Adrenal gland (tissue), 5 donors: ENCODE data around the gene YOD1.

Experiments
- POLR2A ChIP-seq, 2 donors: fragments of 450-650 bp; IDR thresholded peaks; one replicate each; pipeline ENCODE4 v1.6.1; 2017; ENCODE audit warnings: antibody characterized with exemption in 2 of 2, mild to moderate bottlenecking in 2 of 2, moderate library complexity in 1 of 2
- TF ChIP-seq, protein P1 (sequence below), 6 experiments: fragments of 450-650 bp in 4 of 6; fragments of 200-600 bp in 2 of 6; sonication (generic) in 1 of 6; IDR thresholded peaks; 1 replicate in 5 of 6; 2 replicates in 1 of 6; pipeline versions ENCODE4 v1.5.1 to v1.8.0; 2016 to 2021; ENCODE audit warnings: antibody characterized with exemption in 6 of 6, mild to moderate bottlenecking in 2 of 6, moderate library complexity in 1 of 6
- donor health status: DM: no; HTN: no; CAD: no.

DNA sequence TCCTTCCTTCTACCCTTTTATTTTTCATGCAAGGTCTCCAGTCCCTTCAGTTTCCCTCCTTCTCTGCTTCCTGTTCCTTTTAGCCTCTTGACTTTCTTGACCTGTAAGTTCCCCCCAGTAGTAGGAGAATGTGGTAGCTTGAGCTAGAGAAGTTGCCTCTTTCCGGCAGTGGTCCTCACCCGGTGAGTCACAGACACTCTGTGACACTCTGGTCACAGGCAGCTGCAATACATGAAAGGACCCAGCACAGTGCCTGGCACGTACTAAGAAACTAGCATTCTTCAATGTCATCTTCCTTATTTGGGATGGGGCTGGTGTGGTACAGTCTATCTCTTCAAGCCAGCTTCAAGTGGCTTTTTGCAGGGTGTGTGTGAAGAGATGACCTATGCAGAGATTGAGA is 18.1 kb upstream of the YOD1 start:
- TF ChIP-seq, protein P1, sequence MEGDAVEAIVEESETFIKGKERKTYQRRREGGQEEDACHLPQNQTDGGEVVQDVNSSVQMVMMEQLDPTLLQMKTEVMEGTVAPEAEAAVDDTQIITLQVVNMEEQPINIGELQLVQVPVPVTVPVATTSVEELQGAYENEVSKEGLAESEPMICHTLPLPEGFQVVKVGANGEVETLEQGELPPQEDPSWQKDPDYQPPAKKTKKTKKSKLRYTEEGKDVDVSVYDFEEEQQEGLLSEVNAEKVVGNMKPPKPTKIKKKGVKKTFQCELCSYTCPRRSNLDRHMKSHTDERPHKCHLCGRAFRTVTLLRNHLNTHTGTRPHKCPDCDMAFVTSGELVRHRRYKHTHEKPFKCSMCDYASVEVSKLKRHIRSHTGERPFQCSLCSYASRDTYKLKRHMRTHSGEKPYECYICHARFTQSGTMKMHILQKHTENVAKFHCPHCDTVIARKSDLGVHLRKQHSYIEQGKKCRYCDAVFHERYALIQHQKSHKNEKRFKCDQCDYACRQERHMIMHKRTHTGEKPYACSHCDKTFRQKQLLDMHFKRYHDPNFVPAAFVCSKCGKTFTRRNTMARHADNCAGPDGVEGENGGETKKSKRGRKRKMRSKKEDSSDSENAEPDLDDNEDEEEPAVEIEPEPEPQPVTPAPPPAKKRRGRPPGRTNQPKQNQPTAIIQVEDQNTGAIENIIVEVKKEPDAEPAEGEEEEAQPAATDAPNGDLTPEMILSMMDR (IDR thresholded peaks at IDR 0.05): no peak
- TF ChIP-seq POLR2A (IDR thresholded peaks at IDR 0.05): no peak
